Prostate gland (tissue), 2 donors: ENCODE results near the gene TMTC2.

Experiments used
- CTCF ChIP-seq, 4 experiments: fragments of 200-600 bp in 2 of 4; fragments of 450-650 bp in 2 of 4; sonication (generic) in 2 of 4; IDR thresholded peaks; 1 replicate in 3 of 4; 2 replicates in 1 of 4; pipeline ENCODE4 v1.5.1; 2016 to 2019; ENCODE audit warnings: antibody characterized with exemption in 4 of 4, mild to moderate bottlenecking in 2 of 4, moderate library complexity in 2 of 4
- POLR2A ChIP-seq: fragments of 450-650 bp; IDR thresholded peaks from one replicate; pipeline ENCODE4 v1.6.1; 2016; ENCODE audit warnings: antibody characterized with exemption, mild to moderate bottlenecking

GRCh38 chr12:83008703-83009102 lies 322.0 kb downstream of the TMTC2 start:
- TF ChIP-seq CTCF (IDR thresholded peaks at IDR 0.05) (no peak), POLR2A (no peak)
